ENCODE results near the gene KRT3. TPM values are rescaled to one million over a fixed set of nuclear protein-coding genes. Genes with fewer than 3 reads are reported as not detected.

The KRT3 gene
- total RNA-seq, 4 donors from 2014 or later, result not detected

DNA sequence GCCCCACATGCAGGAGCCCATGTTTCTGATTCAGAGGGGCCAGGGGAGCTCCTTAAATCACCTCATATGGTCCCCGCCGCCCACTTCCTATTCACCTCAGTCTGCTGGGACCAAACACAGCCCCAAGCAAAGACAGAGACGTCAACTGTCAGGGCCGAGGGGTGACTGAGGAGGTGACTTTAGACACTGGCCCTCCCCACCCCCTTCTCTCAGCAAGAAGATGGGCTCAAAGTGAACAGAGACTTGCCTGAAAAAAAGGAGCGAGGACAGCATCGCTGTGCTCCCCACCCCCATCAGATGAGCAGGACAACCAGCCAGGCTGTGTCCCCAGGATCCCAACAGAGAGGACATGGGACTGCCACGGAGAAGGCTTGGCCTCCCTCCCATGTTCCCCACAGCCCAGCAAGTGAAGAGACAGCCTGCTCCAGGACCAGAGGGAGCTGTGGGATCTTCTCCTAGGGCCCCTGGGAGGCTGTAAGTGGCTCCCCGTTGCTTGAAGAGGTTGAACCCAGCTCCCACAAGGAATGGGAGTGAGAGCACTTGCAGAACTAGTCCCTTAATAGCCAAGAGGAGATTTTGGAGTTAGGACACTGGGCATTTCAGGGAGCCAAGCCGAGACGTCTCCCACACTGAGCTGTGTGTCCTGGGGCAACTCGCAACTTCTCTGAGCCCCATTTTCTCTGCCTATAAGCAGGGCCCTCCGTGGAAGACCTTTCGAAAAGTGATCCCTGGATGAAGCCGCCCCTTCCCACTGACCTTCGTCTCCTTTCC is 39.5 kb upstream of the KRT3 start:
- WGBS, result 69% methylated on average over 15 of the region's 15 CpGs

DNA sequence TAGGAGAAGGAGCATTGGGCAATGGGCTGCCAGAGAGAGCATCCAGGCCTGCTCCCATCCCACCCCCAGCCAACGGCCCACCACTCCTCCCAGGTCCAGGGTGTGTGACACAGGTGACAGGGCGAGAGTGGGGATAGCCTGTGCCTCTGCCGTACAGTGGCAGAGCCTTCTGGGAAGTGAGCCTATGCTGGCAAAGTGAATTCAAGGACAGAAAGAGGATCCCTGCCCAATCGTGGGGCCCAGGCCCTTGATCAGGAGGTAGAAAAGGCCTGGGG is 38.7 kb upstream of the KRT3 start:
- Histone ChIP-seq H3K27ac (replicated peaks in 1 of 4) (no peak overlapping the region), H3K4me1 (no peaks in the 10 kb centered on the region), H3K27me3 (peaks cover 0 to 45% (median 0%) of the 10 kb centered on the region in 4 donors), H3K4me3 (no peak overlapping the region), H3K9me3 (no peaks in the 10 kb centered on the region), H3K36me3 (no peaks in the 10 kb centered on the region)
- no peak for DNase-seq (ENCODE audit: extremely low spot score)
- TF ChIP-seq EP300 (IDR thresholded peaks at IDR 0.05) (no peak), POLR2A (IDR thresholded peaks at IDR 0.05; ENCODE audit: low read depth) (no peak), POLR2AphosphoS5 (IDR thresholded peaks at IDR 0.05) (no peak), CTCF (IDR thresholded peaks at IDR 0.05) (no peak)
- intact Hi-C loops (cut with DNase I), result no loop called here
- WGBS, result 74% methylated on average over 4 of the region's 4 CpGs

More for the DNA sequence above, 39.5 kb upstream of the KRT3 start:
- intact Hi-C loops (cut with DNase I), result no loop called here
- no peak for TF ChIP-seq POLR2A (IDR thresholded peaks at IDR 0.05; ENCODE audit: low read depth)
- no peak for TF ChIP-seq POLR2AphosphoS5 (IDR thresholded peaks at IDR 0.05)
- no peak for TF ChIP-seq CTCF (IDR thresholded peaks at IDR 0.05)
- no peak for TF ChIP-seq EP300 (IDR thresholded peaks at IDR 0.05)
- Histone ChIP-seq H3K9me3 (no peaks in the 10 kb centered on the region), H3K27me3 (peaks cover 0 to 45% (median 0%) of the 10 kb centered on the region in 4 donors), H3K4me1 (no peaks in the 10 kb centered on the region), H3K4me3 (no peak overlapping the region), H3K36me3 (no peaks in the 10 kb centered on the region), H3K27ac (replicated peaks in 1 of 4) (no peak overlapping the region)
- no peak for DNase-seq (ENCODE audit: extremely low spot score)

GRCh38 chr12:52833922-52834726 is 38.2 kb upstream of the KRT3 start, which contains the start of gene KRT79:
TSS of gene KRT79 (minus strand) at chr12:52834311. CDS start at chr12:52834260, 51 bp downstream.
- 86% methylated on average over 18 of the region's 22 CpGs for WGBS
- no peak within 1 kb of the TSS for H3K27ac ChIP-seq (replicated peaks in 1 of 4)
- no peak for DNase-seq (ENCODE audit: extremely low spot score)
- H3K27me3 ChIP-seq, result peaks cover 0 to 45% (median 0%) of the 10 kb centered on the region in 4 donors
- no peaks in the 10 kb centered on the region for H3K9me3 ChIP-seq
- H3K4me1 ChIP-seq, result no peaks in the 10 kb centered on the region
- TF ChIP-seq POLR2AphosphoS5 (IDR thresholded peaks at IDR 0.05), result no peak
- TF ChIP-seq EP300 (IDR thresholded peaks at IDR 0.05), result no peak
- TF ChIP-seq CTCF (IDR thresholded peaks at IDR 0.05), result no peak
- no peak for TF ChIP-seq POLR2A (IDR thresholded peaks at IDR 0.05; ENCODE audit: low read depth)
- no peaks in the 10 kb centered on the region for H3K36me3 ChIP-seq
- H3K4me3 ChIP-seq, result no peak within 1 kb of the TSS
- intact Hi-C loops (cut with DNase I), result no loop called here

DNA sequence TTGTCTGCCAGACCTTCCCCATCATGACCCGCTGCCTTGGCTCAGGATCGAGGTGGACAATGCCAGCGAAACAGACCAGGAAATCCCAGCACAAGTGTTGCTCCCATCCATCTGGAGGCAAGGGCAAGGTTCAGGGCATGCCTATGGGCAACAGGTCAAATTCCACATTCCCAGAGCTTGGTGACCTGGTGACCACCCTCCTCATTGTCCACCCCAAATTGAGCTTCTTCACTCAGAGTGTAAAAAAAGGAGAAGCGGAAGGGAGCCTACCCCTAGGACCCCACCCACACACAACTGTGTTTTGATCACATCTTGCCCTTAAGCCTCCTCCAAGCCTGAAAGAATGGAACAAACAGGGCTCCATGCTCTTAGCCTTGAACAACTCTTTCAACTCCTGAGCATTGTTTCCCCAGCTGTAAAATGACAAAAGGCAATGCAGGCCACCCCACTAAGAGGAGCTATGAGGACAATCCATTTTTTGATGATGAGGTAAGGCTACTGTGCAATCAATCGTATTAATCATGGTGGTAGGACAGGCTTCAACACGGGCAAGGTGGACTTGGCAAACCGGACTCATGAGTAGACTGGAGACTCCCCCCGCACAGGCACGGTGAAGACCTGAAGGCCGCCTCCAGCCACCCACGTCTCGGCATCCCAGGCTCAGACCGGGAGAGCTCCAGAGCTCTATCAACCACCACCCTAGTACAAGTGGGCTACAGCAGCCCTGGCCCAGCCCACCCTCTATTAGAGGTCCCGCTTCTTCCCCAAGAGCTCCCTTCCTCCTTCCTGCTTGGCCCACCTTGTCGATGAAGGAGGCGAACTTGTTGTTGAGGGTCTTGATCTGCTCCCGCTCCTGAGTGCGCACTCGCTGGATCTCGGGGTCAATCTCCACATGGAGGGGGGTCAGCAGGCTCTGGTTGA is 37.3 kb upstream of the KRT3 start:
- H3K27ac ChIP-seq (replicated peaks in 1 of 4), result no peak overlapping the region
- H3K36me3 ChIP-seq, result no peaks in the 10 kb centered on the region
- no peak overlapping the region for H3K4me3 ChIP-seq
- intact Hi-C loops (cut with DNase I), result no loop called here
- no peaks in the 10 kb centered on the region for H3K4me1 ChIP-seq
- 96% methylated on average over 17 of the region's 20 CpGs for WGBS
- H3K27me3 ChIP-seq, result peaks cover 0 to 38% (median 0%) of the 10 kb centered on the region in 4 donors
- TF ChIP-seq POLR2AphosphoS5 (IDR thresholded peaks at IDR 0.05) (no peak), CTCF (IDR thresholded peaks at IDR 0.05) (no peak), POLR2A (IDR thresholded peaks at IDR 0.05; ENCODE audit: low read depth) (no peak), EP300 (IDR thresholded peaks at IDR 0.05) (no peak)
- no peaks in the 10 kb centered on the region for H3K9me3 ChIP-seq
- DNase-seq (ENCODE audit: extremely low spot score), result no peak
